NCI-H526 (cell line): Measurements from ENCODE around the gene MELK.

Experiments
- DNase-seq, 2 experiments: peaks; one replicate each; lab custom pipeline; 2025; lab: John Stamatoyannopoulos, UW

MELK gene

GRCh38 chr9:36671561-36671960 lies 98.9 kb downstream of the MELK start:
- no peak for DNase-seq

GRCh38 chr9:36676091-36676490 lies 103.4 kb downstream of the MELK start:
- DNase-seq, result no peak

- no peak for DNase-seq
Observed at GRCh38 chr9:36676778-36677485, 104.2 kb downstream of the MELK start.

- peak; percentile 22 to 55 for DNase-seq
Observed at GRCh38 chr9:36677611-36678010, 104.9 kb downstream of the MELK start.

GRCh38 chr9:36679710-36680109 lies 107.0 kb downstream of the MELK start:
- no peak for DNase-seq

GRCh38 chr9:36686471-36686870 lies 113.8 kb downstream of the MELK start:
- DNase-seq, result no peak

- DNase-seq, result no peak
Observed at GRCh38 chr9:36690412-36691168, 117.9 kb downstream of the MELK start.

GRCh38 chr9:36691671-36692070 lies 119.0 kb downstream of the MELK start:
- no peak for DNase-seq

GRCh38 chr9:36698984-36699383 lies 126.3 kb downstream of the MELK start:
- no peak for DNase-seq

GRCh38 chr9:36704148-36704547 lies 131.5 kb downstream of the MELK start:
- no peak for DNase-seq

- no peak for DNase-seq
Observed at GRCh38 chr9:36713515-36714490, 141.1 kb downstream of the MELK start.

- DNase-seq, result no peak
Observed at GRCh38 chr9:36716496-36716895, 143.8 kb downstream of the MELK start.

GRCh38 chr9:36717276-36717675 lies 144.6 kb downstream of the MELK start:
- no peak for DNase-seq

- DNase-seq, result no peak
Observed at GRCh38 chr9:36718612-36719011, 145.9 kb downstream of the MELK start.

- DNase-seq, result no peak
Observed at GRCh38 chr9:36720043-36720442, 147.3 kb downstream of the MELK start.

- DNase-seq, result peak; percentile 17 to 59
Observed at GRCh38 chr9:36721846-36722588, 149.3 kb downstream of the MELK start.

GRCh38 chr9:36725777-36726356 lies 153.2 kb downstream of the MELK start:
- peak in 1 of 2 experiments; percentile 13 for DNase-seq
